Thyroid gland (tissue), 4 donors: ENCODE results near the gene SPOPL. TPM values are rescaled to one million over a fixed set of nuclear protein-coding genes. Genes with fewer than 3 reads are reported as not detected.
"Not testable (repeated sequence)": the region's sequence is repeated elsewhere in the genome, so short reads cannot be mapped to it uniquely, and the experiment has no call there.

Experiments
- DNase-seq, 2 donors: peaks; one replicate each; pipeline ENCODE4 v3.0.0-alpha.2; 2019
- H3K27ac ChIP-seq, 3 donors: fragments of 200-600 bp; sonication (generic); 1 replicate in 2 of 3; 2 replicates in 1 of 3; pipeline ENCODE4 v1.5.1; 2016 to 2019; ENCODE audit warnings: mild to moderate bottlenecking in 1 of 3, moderate library complexity in 1 of 3
- H3K27me3 ChIP-seq: fragments of 200-600 bp; sonication (generic); one replicate; pipeline ENCODE4 v1.5.1; 2019
- H3K36me3 ChIP-seq, 2 donors: fragments of 200-600 bp; sonication (generic); one replicate each; pipeline ENCODE4 v1.5.1; 2016 to 2019
- H3K4me1 ChIP-seq, 2 donors: fragments of 200-600 bp; sonication (generic); one replicate each; pipeline ENCODE4 v1.5.1; 2017 to 2019
- H3K4me3 ChIP-seq, 3 donors: fragments of 200-600 bp; sonication (generic); replicated peaks in 1 of 3; 1 replicate in 2 of 3; 2 replicates in 1 of 3; pipeline ENCODE4 v1.5.1; 2016; ENCODE audit warnings: mild to moderate bottlenecking in 1 of 3
- H3K9me3 ChIP-seq: fragments of 200-600 bp; sonication (generic); one replicate; pipeline ENCODE4 v1.5.1; 2017
- CTCF ChIP-seq, 6 experiments: fragments of 200-600 bp in 3 of 6; fragments of 450-650 bp in 3 of 6; sonication (generic) in 3 of 6; IDR thresholded peaks; one replicate each; pipeline ENCODE4 v1.5.1; 2016 to 2019; ENCODE audit warnings: antibody characterized with exemption in 6 of 6, mild to moderate bottlenecking in 2 of 6, inconsistent platforms in 1 of 6, moderate library complexity in 1 of 6
- POLR2A ChIP-seq, 2 donors: fragments of 450-650 bp; IDR thresholded peaks; one replicate each; pipeline ENCODE4 v1.6.1; 2017; ENCODE audit warnings: antibody characterized with exemption in 2 of 2, mild to moderate bottlenecking in 2 of 2, moderate library complexity in 1 of 2
- WGBS, 2 donors: methylation state at CpG; one replicate each; pipeline ENCODE4 v1.1.5; 2017; 5-methylcytosine and 5-hydroxymethylcytosine counted together
- intact Hi-C: fragments of 100-400 bp; cut with DNase I; formaldehyde crosslinking; loops from one replicate; pipeline ENCODE4 v1.15.1; 2023
- total RNA-seq, 4 donors: library from RNA; depleted of rRNA; stranded (reverse); fragments of >200 nt; gene quantifications; one replicate each; pipeline ENCODE4 v1.2.3, GENCODE V29; 2016

SPOPL gene
- total RNA-seq, 4 donors from 2014 or later = 18.0 to 32.7 (median 24.0) TPM

GRCh38 chr2:138455691-138456090, 45.9 kb upstream of the SPOPL start:
- H3K4me1 ChIP-seq = no peaks in the 10 kb centered on the region
- no peak overlapping the region for H3K4me3 ChIP-seq
- no peak overlapping the region for H3K27ac ChIP-seq
- H3K9me3 ChIP-seq = no peaks in the 10 kb centered on the region
- no peaks in the 10 kb centered on the region for H3K36me3 ChIP-seq
- TF ChIP-seq CTCF (IDR thresholded peaks at IDR 0.05) (no peak), POLR2A (IDR thresholded peaks at IDR 0.05) (no peak)
- 71 to 84% methylated on average over 2 of the region's 2 CpGs for whole genome bisulfite sequencing, 2 donors
- DNase-seq = no peak
- no peaks in the 10 kb centered on the region for H3K27me3 ChIP-seq
- intact Hi-C loops = no loop called here

- intact Hi-C loops, H3K36me3 ChIP-seq, H3K9me3 ChIP-seq, H3K4me1 ChIP-seq, H3K4me3 ChIP-seq, H3K27ac ChIP-seq, DNase-seq, H3K27me3 ChIP-seq: not testable (repeated sequence)
- 98 to 99% methylated on average over 3 of the region's 3 CpGs for WGBS, 2 donors
Measured at GRCh38 chr2:138462689-138463088, 38.9 kb upstream of the SPOPL start.

GRCh38 chr2:138468617-138469016, 33.0 kb upstream of the SPOPL start:
- WGBS, 2 donors = 0 to 2% methylated on average over 1 of the region's 1 CpG
- Histone ChIP-seq H3K36me3 (no peaks in the 10 kb centered on the region), H3K9me3 (no peaks in the 10 kb centered on the region), H3K4me3 (no peak overlapping the region), H3K4me1 (no peaks in the 10 kb centered on the region), H3K27ac (no peak overlapping the region), H3K27me3 (no peaks in the 10 kb centered on the region)
- DNase-seq = no peak
- intact Hi-C loops = no loop called here
- no peak for TF ChIP-seq CTCF (IDR thresholded peaks at IDR 0.05)
- TF ChIP-seq POLR2A (IDR thresholded peaks at IDR 0.05) = no peak

GRCh38 chr2:138469411-138469810, 32.2 kb upstream of the SPOPL start:
- no peaks in the 10 kb centered on the region for H3K36me3 ChIP-seq
- DNase-seq = no peak
- whole genome bisulfite sequencing, 2 donors = 85 to 95% methylated on average over 1 of the region's 1 CpG
- no peaks in the 10 kb centered on the region for H3K4me1 ChIP-seq
- no peaks in the 10 kb centered on the region for H3K9me3 ChIP-seq
- TF ChIP-seq POLR2A (IDR thresholded peaks at IDR 0.05) = no peak
- TF ChIP-seq CTCF (IDR thresholded peaks at IDR 0.05) = no peak
- no peak overlapping the region for H3K4me3 ChIP-seq
- H3K27ac ChIP-seq = no peak overlapping the region
- no peaks in the 10 kb centered on the region for H3K27me3 ChIP-seq
- intact Hi-C loops = no loop called here

GRCh38 chr2:138470941-138471340, 30.6 kb upstream of the SPOPL start:
- no peaks in the 10 kb centered on the region for H3K36me3 ChIP-seq
- no peak overlapping the region for H3K27ac ChIP-seq
- intact Hi-C loops = no loop called here
- TF ChIP-seq POLR2A (IDR thresholded peaks at IDR 0.05) (no peak), CTCF (IDR thresholded peaks at IDR 0.05) (no peak)
- no peaks in the 10 kb centered on the region for H3K27me3 ChIP-seq
- H3K4me1 ChIP-seq = no peaks in the 10 kb centered on the region
- no peaks in the 10 kb centered on the region for H3K9me3 ChIP-seq
- 56 to 60% methylated on average over 5 of the region's 5 CpGs for WGBS, 2 donors
- no peak for DNase-seq
- no peak overlapping the region for H3K4me3 ChIP-seq
